ENCODE measurements around the gene WRAP73.

Gene WRAP73

GRCh38 chr1:3617806-3618345 lies 32.0 kb downstream of the WRAP73 start:
- in situ Hi-C loops (cut with HindIII; ENCODE audit: low sequenced_read_pairs) = no loop called here
- TF ChIP-seq CTCF (IDR thresholded peaks at IDR 0.05; ENCODE audit: low read depth, low read length, missing control alignments) = no peak
- no peak for DNase-seq (ENCODE audit: low read depth)
- H3K4me3 ChIP-seq (ENCODE audit: low read depth, low read length) = no peak overlapping the region

- DNase-seq (ENCODE audit: low read depth) = no peak
- in situ Hi-C loops (cut with HindIII; ENCODE audit: low sequenced_read_pairs) = no loop called here
- no peak for TF ChIP-seq CTCF (IDR thresholded peaks at IDR 0.05; ENCODE audit: low read depth, low read length, missing control alignments)
- no peak overlapping the region for H3K4me3 ChIP-seq (ENCODE audit: low read depth, low read length)
Measured at GRCh38 chr1:3616861-3617260, 33.0 kb downstream of the WRAP73 start.

- no peak for DNase-seq (ENCODE audit: low read depth)
- in situ Hi-C loops (cut with HindIII; ENCODE audit: low sequenced_read_pairs) = no loop called here
- TF ChIP-seq CTCF (IDR thresholded peaks at IDR 0.05; ENCODE audit: low read depth, low read length, missing control alignments) = peak; percentile 78
- no peak overlapping the region for H3K4me3 ChIP-seq (ENCODE audit: low read depth, low read length)
Measured at GRCh38 chr1:3614755-3615742, 34.9 kb downstream of the WRAP73 start.

DNA sequence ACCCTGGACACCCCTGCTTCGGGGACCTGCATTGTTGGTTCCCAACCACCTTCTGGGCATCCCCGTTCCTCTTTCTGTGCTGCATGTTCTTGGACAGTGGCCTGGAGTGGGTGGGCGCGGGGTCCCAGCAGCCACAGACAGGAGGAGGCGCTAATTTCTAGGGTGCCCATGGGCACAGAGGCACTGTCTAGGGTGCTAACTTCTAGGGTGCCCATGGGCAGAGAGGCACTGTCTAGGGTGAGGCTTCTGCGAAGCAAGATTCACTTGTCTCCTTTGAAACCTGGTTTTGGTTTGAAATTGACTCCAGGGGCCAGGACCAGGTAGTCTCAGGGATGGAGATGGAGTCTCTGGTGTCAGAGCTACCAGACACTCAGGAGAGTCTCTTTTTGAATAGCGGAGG lies 37.8 kb downstream of the WRAP73 start:
- TF ChIP-seq CTCF (IDR thresholded peaks at IDR 0.05; ENCODE audit: low read depth, low read length, missing control alignments) = no peak
- in situ Hi-C loops (cut with HindIII; ENCODE audit: low sequenced_read_pairs) = no loop called here
- H3K4me3 ChIP-seq (ENCODE audit: low read depth, low read length) = no peak overlapping the region
- DNase-seq (ENCODE audit: low read depth) = no peak

DNA sequence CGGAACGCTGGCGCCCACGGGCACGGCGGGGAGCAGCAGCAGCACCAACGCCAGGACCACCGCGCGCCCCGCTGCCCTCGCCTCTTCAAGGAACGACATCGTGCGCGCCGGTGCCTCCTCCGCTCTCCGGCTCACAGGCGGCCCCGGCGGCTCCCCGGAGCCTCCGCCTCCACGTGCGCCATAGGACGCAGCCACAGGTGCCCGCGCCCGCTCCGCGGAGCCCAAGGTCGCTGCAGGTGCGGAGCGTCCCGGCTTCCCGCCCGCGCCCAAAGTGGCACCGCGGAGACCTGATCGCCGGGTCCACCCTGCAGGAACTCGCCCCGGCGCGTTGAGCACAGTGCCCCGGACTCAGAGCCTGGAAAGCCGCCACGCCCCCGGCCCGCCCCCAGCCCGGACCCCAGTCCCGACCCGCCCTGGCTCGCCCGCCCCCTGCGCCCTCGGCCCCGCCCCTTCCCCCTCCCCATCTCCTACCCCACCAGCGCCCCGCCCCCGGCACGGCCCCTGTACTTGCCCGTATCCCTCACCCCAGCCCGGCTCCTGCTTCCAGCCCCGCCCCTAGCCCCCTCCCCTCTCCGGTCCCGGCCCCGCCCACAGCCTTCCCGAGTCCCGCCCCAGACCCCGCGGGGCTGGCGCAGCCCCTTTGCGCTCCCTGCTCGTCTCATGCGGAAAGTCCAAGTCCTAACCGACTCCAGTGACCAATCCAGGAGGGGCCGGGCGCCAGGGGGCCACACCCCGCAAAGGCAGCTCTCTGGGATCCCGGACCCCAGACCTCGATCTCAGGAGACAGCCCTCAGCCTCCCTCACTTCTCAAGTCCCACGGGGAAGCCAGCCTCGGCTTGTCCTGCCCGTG lies 38.5 kb downstream of the WRAP73 start, which contains the start of gene MEGF6:
MEGF6 (minus strand) TSS at position 339 of the 850 bp plus-strand sequence; CDS start at position 99, 240 bp downstream.
- peak within 1 kb of the TSS; percentile 33 for H3K4me3 ChIP-seq (ENCODE audit: low read depth, low read length)
- in situ Hi-C loops (cut with HindIII; ENCODE audit: low sequenced_read_pairs) = no loop called here
- DNase-seq (ENCODE audit: low read depth) = no peak
- TF ChIP-seq CTCF (IDR thresholded peaks at IDR 0.05; ENCODE audit: low read depth, low read length, missing control alignments) = no peak

DNA sequence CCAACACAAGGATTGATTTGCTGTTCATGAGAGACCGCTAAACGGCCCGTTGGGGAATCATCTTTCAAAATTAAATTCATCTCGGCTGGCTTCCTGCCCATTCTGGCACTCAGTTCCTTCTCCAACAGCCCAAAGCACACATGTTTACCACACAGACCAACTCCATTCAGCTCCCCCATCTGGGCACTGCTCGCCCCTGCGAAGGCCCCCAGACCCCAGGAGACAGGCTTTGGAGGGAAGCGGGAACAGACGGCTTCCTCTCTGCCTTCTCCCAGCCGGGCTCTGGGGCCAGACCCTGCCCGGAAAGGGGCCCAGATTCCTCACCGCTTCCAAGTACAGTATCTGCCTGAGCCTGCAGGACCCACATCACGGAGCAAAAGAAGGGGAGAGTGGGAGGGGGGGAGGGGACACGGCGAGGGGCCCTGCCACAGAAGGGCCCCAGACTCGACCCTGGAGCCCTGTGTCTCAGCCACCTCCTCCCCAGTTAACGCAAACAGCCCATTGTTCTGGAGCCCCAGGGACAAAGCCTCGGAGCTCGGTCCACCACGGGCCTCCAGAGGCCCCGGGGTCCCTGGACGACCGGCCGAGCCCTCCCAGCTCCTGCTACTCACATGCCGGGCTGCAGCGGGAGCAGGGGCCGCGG lies 39.3 kb downstream of the WRAP73 start:
- in situ Hi-C loops (cut with HindIII; ENCODE audit: low sequenced_read_pairs) = no loop called here
- DNase-seq (ENCODE audit: low read depth) = no peak
- no peak for TF ChIP-seq CTCF (IDR thresholded peaks at IDR 0.05; ENCODE audit: low read depth, low read length, missing control alignments)
- H3K4me3 ChIP-seq (ENCODE audit: low read depth, low read length) = peak overlapping the region; percentile 33
